ENCODE data around the gene PTP4A2.

- TF ChIP-seq CTCF (IDR thresholded peaks at IDR 0.05; ENCODE audit: poor library complexity) (no peak), EZH2phosphoT487 (IDR thresholded peaks at IDR 0.05; ENCODE audit: low read depth, severe bottlenecking, unreplicated experiment) (no peak)
Observed at GRCh38 chr1:31936981-31937299, 1.2 kb downstream of the PTP4A2 start.
